Measurements from ENCODE around the gene IGFL1.
"Not testable (repeated sequence)": the region's sequence is repeated elsewhere in the genome, so short reads cannot be mapped to it uniquely, and the experiment has no call there.

IGFL1 gene

DNA sequence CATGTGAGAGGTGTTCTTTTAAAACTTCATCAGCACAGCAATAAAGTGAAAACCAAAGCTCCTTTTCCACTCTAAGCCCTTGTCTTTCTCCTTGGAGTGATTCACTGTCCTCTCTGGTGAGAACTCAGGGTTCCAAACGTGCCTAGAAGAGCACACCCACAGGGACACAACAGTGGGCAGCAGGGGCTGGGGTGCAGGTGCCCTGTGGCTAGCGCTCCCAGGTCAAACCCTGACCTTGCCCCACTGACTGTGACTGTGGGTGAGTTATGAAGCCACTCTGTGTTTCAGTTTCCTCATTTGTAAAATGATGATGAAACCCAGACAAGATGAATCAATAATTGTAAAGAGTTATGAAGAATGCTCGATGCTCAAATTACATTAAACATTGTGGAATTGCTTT lies 37.6 kb upstream of the IGFL1 start:
- DNase-seq (ENCODE audit: insufficient read length, low spot score) (no peak), FAIRE-seq (no peak)

DNA sequence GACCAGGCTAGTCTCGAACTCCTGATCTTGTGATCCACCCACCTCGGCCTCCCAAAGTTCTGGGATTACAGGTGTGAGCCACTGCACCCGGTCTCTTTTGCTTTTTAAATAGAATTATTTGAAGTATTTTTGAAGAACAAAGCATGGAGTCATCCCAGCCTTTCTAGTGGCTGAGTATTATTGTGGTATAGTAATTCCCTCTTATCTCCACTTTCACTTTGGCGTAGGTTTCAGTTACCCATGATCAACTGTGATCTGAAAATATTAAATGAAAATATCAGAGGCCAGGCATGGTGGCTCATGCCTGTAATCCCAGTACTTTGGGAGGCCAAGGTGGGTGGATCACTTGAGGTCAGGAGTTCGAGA lies 36.9 kb upstream of the IGFL1 start:
- not testable (repeated sequence) for FAIRE-seq; DNase-seq (ENCODE audit: insufficient read length, low spot score)

More for the DNA sequence above, 37.6 kb upstream of the IGFL1 start:
- no peak for TF ChIP-seq PAX5 (IDR thresholded peaks at IDR 0.05; ENCODE audit: insufficient read depth, low read length, severe bottlenecking)
- TF ChIP-seq POLR2AphosphoS5 (IDR thresholded peaks at IDR 0.05; ENCODE audit: low read depth, low read length): no peak
- TF ChIP-seq SPI1 (IDR thresholded peaks at IDR 0.05; ENCODE audit: low read depth, low read length): no peak
- TF ChIP-seq TAF1 (IDR thresholded peaks at IDR 0.05; ENCODE audit: low read depth, low read length): no peak

DNA sequence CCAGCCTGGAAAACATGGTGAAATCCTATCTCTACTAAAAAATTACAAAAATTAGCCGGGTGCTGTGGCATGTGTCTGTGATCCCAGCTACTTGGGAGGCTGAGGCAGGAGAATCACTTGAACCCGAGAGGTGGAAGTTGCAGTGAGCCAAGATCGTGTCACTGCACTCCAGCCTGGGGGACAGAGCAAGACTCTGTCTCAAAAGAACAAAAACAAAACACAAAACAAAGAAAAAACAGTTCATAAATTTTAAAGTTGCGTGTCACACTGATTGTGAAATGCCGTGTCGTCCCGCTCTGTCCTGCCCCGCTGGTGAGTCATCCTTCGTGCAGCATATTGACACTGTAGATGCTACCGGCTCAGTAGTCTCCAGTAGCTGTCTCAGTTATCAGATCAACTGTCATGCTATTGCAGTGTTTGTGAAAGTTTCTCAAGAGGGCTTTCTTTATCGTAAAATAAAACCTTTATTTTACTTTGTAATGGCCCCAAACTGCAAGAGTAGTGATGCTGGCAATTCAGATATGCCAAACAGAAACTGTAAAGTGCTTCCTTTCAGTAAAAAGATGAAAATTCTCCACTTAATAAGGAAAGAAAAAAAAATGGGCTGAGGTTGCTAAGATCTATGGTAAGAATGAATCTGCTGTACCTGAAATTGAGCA lies 36.4 kb upstream of the IGFL1 start:
- TF ChIP-seq POLR2AphosphoS5 (IDR thresholded peaks at IDR 0.05; ENCODE audit: low read depth, low read length): no peak
- TF ChIP-seq SPI1 (IDR thresholded peaks at IDR 0.05; ENCODE audit: low read depth, low read length): no peak
- TF ChIP-seq TAF1 (IDR thresholded peaks at IDR 0.05; ENCODE audit: low read depth, low read length): no peak
- TF ChIP-seq POLR2A (IDR thresholded peaks at IDR 0.05; ENCODE audit: low read depth, low read length): no peak
- no peak for TF ChIP-seq POU2F2 (IDR thresholded peaks at IDR 0.05; ENCODE audit: low read depth, low read length)
- no peak for TF ChIP-seq PAX5 (IDR thresholded peaks at IDR 0.05; ENCODE audit: insufficient read depth, low read length, severe bottlenecking)
- FAIRE-seq (no peak), DNase-seq (ENCODE audit: insufficient read length, low spot score) (no peak)

DNA sequence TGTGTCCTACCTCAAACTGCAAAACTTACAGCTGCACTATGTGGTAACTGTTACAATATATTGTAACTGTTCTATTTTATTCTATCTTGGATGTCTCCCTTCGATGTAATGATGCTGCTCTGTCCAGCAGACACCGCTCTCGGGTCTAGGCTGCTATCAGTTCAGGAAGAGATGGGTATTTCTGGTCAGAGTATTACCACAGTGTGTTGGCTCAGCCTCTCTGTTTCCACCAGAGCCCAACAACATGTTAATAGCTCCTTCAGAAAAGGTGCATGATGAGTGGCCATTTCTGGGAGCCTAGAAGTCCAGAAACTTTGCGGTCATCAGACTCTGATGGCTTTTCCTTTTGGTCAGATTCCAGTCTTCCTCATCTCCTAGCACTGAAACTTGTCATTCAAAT lies 35.9 kb upstream of the IGFL1 start:
- TF ChIP-seq POLR2AphosphoS5 (IDR thresholded peaks at IDR 0.05; ENCODE audit: low read depth, low read length) (no peak), POU2F2 (IDR thresholded peaks at IDR 0.05; ENCODE audit: low read depth, low read length) (no peak), TAF1 (IDR thresholded peaks at IDR 0.05; ENCODE audit: low read depth, low read length) (no peak), POLR2A (IDR thresholded peaks at IDR 0.05; ENCODE audit: low read depth, low read length) (no peak), PAX5 (IDR thresholded peaks at IDR 0.05; ENCODE audit: insufficient read depth, low read length, severe bottlenecking) (no peak), SPI1 (IDR thresholded peaks at IDR 0.05; ENCODE audit: low read depth, low read length) (no peak)
- DNase-seq (ENCODE audit: insufficient read length, low spot score) (no peak), FAIRE-seq (no peak)

DNA sequence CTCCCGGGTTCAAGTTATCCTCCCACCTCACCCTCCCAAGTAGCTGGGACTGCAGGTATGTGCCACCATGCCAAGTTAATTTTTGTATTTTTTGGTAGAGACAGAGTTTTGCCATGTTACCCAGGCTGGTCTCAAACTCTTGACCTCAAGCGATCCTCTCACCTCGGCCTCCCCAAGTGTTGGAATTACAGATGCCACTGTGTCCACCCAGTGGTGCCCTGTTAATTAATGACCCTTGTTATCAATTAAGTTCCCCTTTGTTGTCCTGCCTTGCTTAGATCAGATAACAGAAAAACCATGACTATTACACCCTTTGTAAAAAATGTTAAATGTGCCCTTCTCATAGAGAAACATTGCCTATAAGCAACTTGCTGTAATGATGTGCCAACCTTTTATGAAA lies 34.4 kb upstream of the IGFL1 start:
- no peak for FAIRE-seq

DNA sequence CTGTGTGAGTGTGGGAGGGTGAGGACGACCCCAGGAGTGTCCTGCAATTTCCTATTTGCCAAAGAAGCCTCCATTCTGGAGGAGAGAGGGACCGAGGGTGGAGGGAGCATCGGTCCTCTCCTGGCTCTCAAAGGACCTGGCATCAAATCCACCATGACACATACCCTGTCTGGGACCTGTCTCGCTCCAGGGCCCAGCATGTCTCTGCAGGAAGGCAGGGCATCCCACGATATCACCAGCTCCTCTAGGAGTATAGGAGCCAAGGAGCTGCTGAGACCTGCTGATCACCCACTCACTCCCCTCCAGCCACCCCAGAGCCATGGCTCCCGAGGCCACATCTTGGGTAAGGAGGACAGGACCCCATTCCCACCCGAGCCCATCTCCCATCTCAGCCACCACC lies 33.6 kb upstream of the IGFL1 start:
- not testable (repeated sequence) for DNase-seq (ENCODE audit: insufficient read length, low spot score)
- peak; percentile 16 for FAIRE-seq

More for the DNA sequence above, 34.4 kb upstream of the IGFL1 start:
- TF ChIP-seq POLR2A (IDR thresholded peaks at IDR 0.05; ENCODE audit: low read depth, low read length): no peak
- no peak for TF ChIP-seq PAX5 (IDR thresholded peaks at IDR 0.05; ENCODE audit: insufficient read depth, low read length, severe bottlenecking)
- TF ChIP-seq POU2F2 (IDR thresholded peaks at IDR 0.05; ENCODE audit: low read depth, low read length): no peak
- TF ChIP-seq POLR2AphosphoS5 (IDR thresholded peaks at IDR 0.05; ENCODE audit: low read depth, low read length): no peak
- TF ChIP-seq TAF1 (IDR thresholded peaks at IDR 0.05; ENCODE audit: low read depth, low read length): no peak
- TF ChIP-seq SPI1 (IDR thresholded peaks at IDR 0.05; ENCODE audit: low read depth, low read length): no peak
- no peak for DNase-seq (ENCODE audit: insufficient read length, low spot score)

DNA sequence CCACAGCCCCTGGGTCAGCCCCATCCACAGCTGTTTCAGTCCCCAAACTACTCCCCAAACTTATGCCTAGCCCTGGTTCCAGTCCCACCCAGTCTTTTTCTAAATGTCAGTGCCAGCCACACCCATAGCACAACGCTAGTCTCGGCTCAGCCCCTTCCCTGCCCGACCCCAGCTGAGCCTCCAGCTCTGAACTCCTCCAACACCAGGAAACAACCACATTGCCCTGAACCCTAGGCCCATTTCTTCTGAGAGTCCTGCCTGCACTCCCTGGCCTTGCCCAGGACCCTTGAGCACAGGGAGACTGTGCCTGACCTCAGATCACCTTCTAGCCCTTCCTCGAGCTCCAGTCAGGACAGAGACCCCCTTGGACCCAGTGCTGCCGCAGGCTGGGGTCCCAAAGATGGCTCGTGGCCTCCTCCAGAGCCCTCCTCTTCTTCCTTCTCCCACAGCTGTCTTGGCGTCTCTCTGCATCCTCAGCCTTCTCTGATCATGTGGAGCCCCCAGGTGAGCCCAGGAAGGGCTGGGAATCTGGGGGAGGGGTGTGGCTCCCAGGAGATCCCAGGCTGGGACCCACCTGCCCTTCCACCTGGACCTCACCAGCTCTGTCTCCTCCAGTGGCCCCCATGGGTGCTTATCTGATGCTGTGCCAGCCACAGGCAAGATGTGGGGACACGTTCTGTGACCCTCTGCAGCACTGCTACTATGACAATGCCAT lies 33.0 kb upstream of the IGFL1 start:
- TF ChIP-seq TAF1 (IDR thresholded peaks at IDR 0.05; ENCODE audit: low read depth, low read length) (no peak), PAX5 (IDR thresholded peaks at IDR 0.05; ENCODE audit: insufficient read depth, low read length, severe bottlenecking) (no peak), POU2F2 (IDR thresholded peaks at IDR 0.05; ENCODE audit: low read depth, low read length) (no peak), SPI1 (IDR thresholded peaks at IDR 0.05; ENCODE audit: low read depth, low read length) (no peak), POLR2A (IDR thresholded peaks at IDR 0.05; ENCODE audit: low read depth, low read length) (no peak), POLR2AphosphoS5 (IDR thresholded peaks at IDR 0.05; ENCODE audit: low read depth, low read length) (no peak)
- DNase-seq (ENCODE audit: insufficient read length, low spot score) (no peak), FAIRE-seq (no peak)

DNA sequence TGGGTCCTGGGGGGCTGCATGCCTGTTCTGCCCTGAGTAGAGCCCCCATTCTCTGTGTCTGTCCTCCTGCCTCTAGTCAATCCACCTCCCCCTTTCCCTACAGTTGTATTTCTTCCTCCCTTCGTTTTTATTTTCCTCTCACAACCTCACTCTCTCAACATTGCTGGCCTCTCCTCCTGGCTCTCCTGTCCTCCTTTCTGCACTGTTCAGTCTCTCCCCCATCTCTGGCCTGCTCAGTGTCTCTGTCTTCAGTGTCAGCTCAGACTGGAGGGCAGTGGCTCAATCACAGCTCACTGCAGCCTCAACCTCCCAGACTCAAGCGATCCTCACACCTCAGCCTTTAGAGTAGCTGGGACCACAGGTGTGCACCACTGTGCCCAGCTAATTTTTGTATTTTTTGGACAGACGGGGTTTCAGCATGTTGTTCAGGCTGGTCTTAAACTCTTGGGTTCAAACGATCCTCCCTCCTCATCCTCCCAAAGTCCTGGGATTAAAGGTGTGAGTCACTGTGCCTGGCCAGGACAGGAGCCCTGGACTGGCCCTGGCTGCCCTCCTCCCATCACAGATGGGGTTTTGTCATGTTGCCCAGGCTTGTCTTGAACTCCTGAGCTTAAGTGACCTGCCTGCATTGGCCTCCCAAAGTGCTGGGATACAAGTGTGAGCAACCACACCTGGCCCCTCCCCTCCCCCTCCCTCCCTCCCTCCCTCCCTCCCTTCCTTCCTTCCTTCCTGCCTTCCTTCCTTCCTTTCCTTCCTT lies 32.0 kb upstream of the IGFL1 start:
- TF ChIP-seq POLR2AphosphoS5 (IDR thresholded peaks at IDR 0.05; ENCODE audit: low read depth, low read length): no peak
- FAIRE-seq: no peak
- no peak for DNase-seq (ENCODE audit: insufficient read length, low spot score)

DNA sequence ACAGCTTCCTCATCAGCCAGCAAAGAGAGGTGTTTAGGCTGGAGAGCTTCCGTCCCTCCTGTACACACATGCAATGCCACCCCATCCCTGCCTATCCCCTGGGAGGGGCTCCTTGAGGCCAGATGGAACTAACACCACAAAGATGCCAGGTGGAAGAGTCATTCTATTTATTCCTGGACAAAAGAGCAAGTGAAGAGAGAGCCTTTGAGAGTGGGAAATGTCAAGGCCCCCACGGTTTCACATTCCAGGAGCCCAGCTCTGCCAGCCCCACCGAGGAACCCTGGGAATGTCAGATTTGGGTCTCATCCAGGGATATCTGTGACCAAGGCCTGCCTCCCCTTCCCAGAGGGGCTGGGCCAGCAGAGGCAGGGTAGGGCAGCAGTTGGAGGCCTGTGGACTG lies 30.8 kb upstream of the IGFL1 start:
- no peak for TF ChIP-seq SPI1 (IDR thresholded peaks at IDR 0.05; ENCODE audit: low read depth, low read length)
- DNase-seq (ENCODE audit: insufficient read length, low spot score) (no peak), FAIRE-seq (no peak)

DNA sequence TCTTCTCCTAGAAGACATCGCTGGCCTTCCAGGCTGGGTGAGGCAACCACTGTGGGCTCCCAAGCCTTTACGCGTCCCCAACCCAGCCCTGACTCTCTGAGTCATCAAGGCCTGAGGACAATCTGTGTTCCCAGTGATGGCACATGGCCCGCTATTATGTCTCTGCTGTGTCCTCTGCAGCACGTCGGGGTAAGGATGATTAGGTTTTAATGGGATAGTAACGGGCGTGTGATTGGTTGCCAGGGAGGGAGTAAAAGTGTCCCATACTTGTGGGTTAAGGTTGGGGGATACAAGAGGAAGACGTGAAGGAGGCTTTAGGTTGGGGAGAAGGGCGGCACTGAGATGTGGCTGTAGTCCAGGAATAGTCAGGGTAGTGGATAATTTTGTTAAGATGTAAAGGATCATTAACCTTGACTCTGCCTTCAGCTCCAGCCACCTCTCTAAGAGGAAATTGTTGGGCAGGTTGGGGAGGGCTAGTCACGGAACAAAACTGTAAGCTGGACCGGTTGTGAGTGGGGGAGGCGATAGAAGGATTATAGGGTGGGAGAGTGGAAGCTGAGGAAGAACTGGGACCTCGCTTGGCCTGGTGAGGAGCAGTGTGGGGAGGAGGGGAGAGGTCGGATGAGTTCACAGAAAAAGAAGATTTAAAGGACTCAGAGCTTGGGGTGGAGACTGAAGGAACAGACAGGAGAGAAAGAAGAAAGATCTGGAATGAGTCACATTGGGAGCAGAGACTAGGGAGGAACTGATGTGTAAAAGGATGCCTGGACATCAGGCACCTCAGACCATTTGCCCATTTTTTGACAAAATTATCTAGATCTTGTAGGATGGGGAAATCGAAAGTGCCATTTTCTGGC lies 27.9 kb upstream of the IGFL1 start:
- DNase-seq (ENCODE audit: insufficient read length, low spot score) (no peak), FAIRE-seq (no peak)
- TF ChIP-seq SPI1 (IDR thresholded peaks at IDR 0.05; ENCODE audit: low read depth, low read length) (no peak), POU2F2 (IDR thresholded peaks at IDR 0.05; ENCODE audit: low read depth, low read length) (no peak), TAF1 (IDR thresholded peaks at IDR 0.05; ENCODE audit: low read depth, low read length) (no peak), POLR2A (IDR thresholded peaks at IDR 0.05; ENCODE audit: low read depth, low read length) (no peak), PAX5 (IDR thresholded peaks at IDR 0.05; ENCODE audit: insufficient read depth, low read length, severe bottlenecking) (no peak), POLR2AphosphoS5 (IDR thresholded peaks at IDR 0.05; ENCODE audit: low read depth, low read length) (no peak)
